Trophoblast cell (in vitro differentiated cells and primary cell): Measurements from ENCODE around the gene MAPK13.

ENCODE experiments used
- DNase-seq, 2 donors: peaks; one replicate each; pipeline ENCODE4 v3.0.0-alpha.2; 2016
- H2AFZ ChIP-seq: 2 replicates; pipeline ENCODE4 v1.6.1; 2013; ENCODE audit warnings: low read length, moderate library complexity, mild to moderate bottlenecking; ENCODE audit not compliant: insufficient read depth, poor library complexity
- H2AK5ac ChIP-seq: 2 replicates; pipeline ENCODE4 v1.6.1; 2013; ENCODE audit warnings: mild to moderate bottlenecking, low read length
- H2BK120ac ChIP-seq: 2 replicates; pipeline ENCODE4 v1.6.1; 2013; ENCODE audit warnings: low read length, mild to moderate bottlenecking, moderate library complexity; ENCODE audit not compliant: insufficient read depth, poor library complexity
- H2BK12ac ChIP-seq: 2 replicates; pipeline ENCODE4 v1.6.1; 2013; ENCODE audit warnings: mild to moderate bottlenecking, low read length, moderate library complexity
- H2BK5ac ChIP-seq: 2 replicates; pipeline ENCODE4 v1.6.1; 2013; ENCODE audit warnings: low read length, low read depth, moderate library complexity, mild to moderate bottlenecking; ENCODE audit not compliant: poor library complexity
- H3K14ac ChIP-seq: 2 replicates; pipeline ENCODE4 v1.6.1; 2013; ENCODE audit warnings: mild to moderate bottlenecking, low read length
- H3K18ac ChIP-seq: 2 replicates; pipeline ENCODE4 v1.6.1; 2013; ENCODE audit warnings: mild to moderate bottlenecking, low read length
- H3K23ac ChIP-seq: 2 replicates; pipeline ENCODE4 v1.6.1; 2013; ENCODE audit warnings: low read length
- H3K27ac ChIP-seq: 2 replicates; pipeline ENCODE4 v1.5.1; 2013; ENCODE audit warnings: low read depth, mild to moderate bottlenecking, inconsistent platforms, low read length, moderate library complexity
- H3K27me3 ChIP-seq: 2 replicates; pipeline ENCODE4 v1.6.1; 2013; ENCODE audit warnings: inconsistent platforms, mild to moderate bottlenecking, low read length, moderate library complexity; ENCODE audit not compliant: insufficient read depth
- H3K36me3 ChIP-seq, 2 experiments: 1 replicate in 1 of 2; 2 replicates in 1 of 2; pipeline ENCODE4 v1.6.1; 2013; ENCODE audit warnings: low read length in 2 of 2, mild to moderate bottlenecking in 2 of 2, moderate library complexity in 1 of 2; ENCODE audit not compliant: insufficient read depth in 2 of 2, control insufficient read depth in 1 of 2
- H3K4ac ChIP-seq: 2 replicates; pipeline ENCODE4 v1.6.1; 2013; ENCODE audit warnings: low read depth, mild to moderate bottlenecking, low read length, moderate library complexity
- H3K4me1 ChIP-seq, 2 experiments: 1 replicate in 1 of 2; 2 replicates in 1 of 2; pipeline ENCODE4 v1.6.1; 2013; ENCODE audit warnings: low read length in 2 of 2, mild to moderate bottlenecking in 2 of 2, moderate library complexity in 1 of 2; ENCODE audit not compliant: insufficient read depth in 2 of 2, control insufficient read depth in 1 of 2
- H3K4me2 ChIP-seq: 2 replicates; pipeline ENCODE4 v1.6.1; 2013; ENCODE audit warnings: inconsistent platforms, mild to moderate bottlenecking, low read length, moderate library complexity
- H3K4me3 ChIP-seq: 2 replicates; pipeline ENCODE4 v1.5.1; 2013; ENCODE audit warnings: mild to moderate bottlenecking, low read depth, low read length, inconsistent platforms
- H3K79me1 ChIP-seq: one replicate; pipeline ENCODE4 v1.6.1; 2013; ENCODE audit warnings: low read length
- H3K79me2 ChIP-seq: 2 replicates; pipeline ENCODE4 v1.6.1; 2013; ENCODE audit warnings: low read length, mild to moderate bottlenecking; ENCODE audit not compliant: control insufficient read depth, insufficient read depth, poor library complexity
- H3K9ac ChIP-seq: 2 replicates; pipeline ENCODE4 v1.6.1; 2013; ENCODE audit warnings: mild to moderate bottlenecking, low read length
- H3K9me3 ChIP-seq: 2 replicates; pipeline ENCODE4 v1.6.1; 2013; ENCODE audit warnings: low read depth, mild to moderate bottlenecking, control low read depth, inconsistent platforms, low read length; ENCODE audit not compliant: insufficient read depth
- H4K12ac ChIP-seq: 2 replicates; pipeline ENCODE4 v1.6.1; 2013; ENCODE audit warnings: low read depth, mild to moderate bottlenecking, low read length, moderate library complexity
- H4K8ac ChIP-seq: 2 replicates; pipeline ENCODE4 v1.6.1; 2013; ENCODE audit warnings: low read depth, mild to moderate bottlenecking, low read length, moderate library complexity
- H4K91ac ChIP-seq: one replicate; pipeline ENCODE4 v1.6.1; 2013; ENCODE audit warnings: low read depth, mild to moderate bottlenecking, low read length, moderate library complexity
- WGBS: extraction: QIAGEN DNeasy Blood & Tissue Kit; methylation state at CpG from one replicate; pipeline ENCODE4 v1.1.7; 2013; ENCODE audit warnings: missing lambda C conversion rate; ENCODE audit not compliant: insufficient read length, insufficient coverage; ENCODE audit errors: extremely low coverage; 5-methylcytosine and 5-hydroxymethylcytosine counted together

The MAPK13 gene

DNA sequence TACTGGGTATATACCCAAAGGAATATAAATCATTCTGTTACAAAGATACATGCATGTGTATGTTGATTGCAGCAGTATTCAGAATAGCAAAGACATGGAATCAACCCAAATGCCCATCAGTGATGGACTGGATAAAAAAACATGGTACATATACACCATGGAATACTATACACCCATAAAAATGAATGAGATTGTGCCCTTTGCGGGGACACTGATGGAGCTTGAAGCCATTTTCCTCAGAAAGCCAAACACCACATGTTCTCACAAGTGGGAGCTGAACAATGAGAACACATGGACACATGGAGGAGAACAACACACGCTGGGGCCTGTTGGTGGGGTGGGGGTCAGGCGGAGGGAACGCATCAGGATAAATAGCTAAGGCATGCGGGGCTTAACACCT, 41.3 kb upstream of the MAPK13 start:
- no peak overlapping the region for H3K23ac ChIP-seq
- H3K27ac ChIP-seq = no peak overlapping the region
- no peak overlapping the region for H2BK120ac ChIP-seq
- no CpG with 5 or more reads among the region's 5 CpGs for WGBS
- H3K79me2 ChIP-seq = no peaks in the 10 kb centered on the region
- no peak overlapping the region for H3K9ac ChIP-seq
- H3K18ac ChIP-seq = no peak overlapping the region
- no peak overlapping the region for H3K4ac ChIP-seq
- no peak overlapping the region for H4K91ac ChIP-seq
- H4K12ac ChIP-seq = no peak overlapping the region
- no peak for DNase-seq
- no peak overlapping the region for H2BK12ac ChIP-seq
- H3K4me3 ChIP-seq = no peak overlapping the region
- no peak overlapping the region for H3K4me2 ChIP-seq
- peaks cover 0 to 5% of the 10 kb centered on the region in 2 experiments for H3K36me3 ChIP-seq
- H3K14ac ChIP-seq = no peak overlapping the region
- no peaks in the 10 kb centered on the region for H3K79me1 ChIP-seq
- H3K4me1 ChIP-seq = no peaks in the 10 kb centered on the region
- H3K9me3 ChIP-seq = peaks cover 1% of the 10 kb centered on the region
- H2AFZ ChIP-seq = no peak overlapping the region
- no peak overlapping the region for H4K8ac ChIP-seq
- H3K27me3 ChIP-seq = no peaks in the 10 kb centered on the region
- H2BK5ac ChIP-seq = no peak overlapping the region
- H2AK5ac ChIP-seq = no peak overlapping the region

DNA sequence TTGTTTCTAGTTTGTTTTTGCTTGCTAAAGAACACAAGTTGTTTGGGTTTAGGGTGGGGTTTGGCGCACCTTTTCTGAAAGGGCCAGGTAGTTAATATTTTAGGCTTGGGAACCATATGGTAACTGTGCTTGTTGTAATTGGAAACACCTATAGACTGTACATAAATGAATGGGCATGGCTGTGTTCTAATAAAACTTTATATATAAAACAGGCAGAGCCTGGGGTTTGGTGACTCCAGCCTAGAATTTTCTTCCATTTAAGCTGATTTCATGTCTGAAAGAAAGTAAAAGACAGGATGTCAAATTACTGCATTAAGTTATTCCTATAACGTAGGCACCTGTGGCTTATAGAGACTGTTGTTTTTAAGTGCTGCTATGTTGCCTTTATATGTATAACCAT, 36.1 kb upstream of the MAPK13 start:
- H3K4me3 ChIP-seq = no peak overlapping the region
- H3K18ac ChIP-seq = no peak overlapping the region

DNA sequence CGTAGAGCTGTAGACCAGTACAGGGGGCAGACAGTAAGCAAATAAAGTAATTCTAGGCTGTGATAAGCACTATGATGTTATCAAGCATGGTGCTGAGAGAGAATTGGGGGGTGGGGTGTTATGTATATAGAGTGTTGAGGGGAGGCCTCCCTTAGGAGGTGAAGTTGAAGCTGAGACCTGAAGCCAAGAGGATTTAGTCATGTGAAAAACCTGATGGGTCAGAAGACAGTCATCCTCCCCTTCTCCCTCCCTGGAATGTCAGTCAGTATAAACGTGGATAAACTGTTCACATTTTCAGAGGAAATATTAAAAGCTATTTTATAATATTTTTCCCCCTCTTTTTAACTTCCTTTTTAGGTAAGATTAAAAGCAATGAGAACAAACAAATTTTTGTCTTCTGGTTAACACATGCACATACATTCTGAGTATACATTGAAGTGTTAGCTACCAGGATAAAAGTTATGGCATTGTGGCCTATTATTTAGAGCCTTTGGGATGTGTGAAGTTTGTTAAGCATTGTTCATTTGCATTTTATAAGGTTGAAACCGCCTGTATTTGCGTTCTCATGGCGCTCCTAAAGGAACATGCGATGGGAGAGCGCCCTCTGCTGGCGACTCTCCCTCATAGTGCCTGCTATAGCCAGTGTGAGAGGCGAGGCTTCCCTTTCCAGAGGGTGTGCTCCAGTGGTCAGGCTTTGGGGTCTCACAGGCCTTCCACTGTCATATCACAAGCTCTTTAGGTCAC, 35.4 kb upstream of the MAPK13 start:
- no peaks in the 10 kb centered on the region for H3K79me2 ChIP-seq
- H3K79me1 ChIP-seq = no peaks in the 10 kb centered on the region
- H4K91ac ChIP-seq = no peak overlapping the region
- H2BK5ac ChIP-seq = no peak overlapping the region
- H4K8ac ChIP-seq = no peak overlapping the region
- H2AFZ ChIP-seq = no peak overlapping the region
- H3K18ac ChIP-seq = no peak overlapping the region
- no peak overlapping the region for H3K27ac ChIP-seq
- no peaks in the 10 kb centered on the region for H3K9me3 ChIP-seq
- no peak overlapping the region for H3K4ac ChIP-seq
- H3K4me1 ChIP-seq = no peaks in the 10 kb centered on the region
- H2BK120ac ChIP-seq = no peak overlapping the region
- no peak overlapping the region for H2BK12ac ChIP-seq
- no peak overlapping the region for H3K9ac ChIP-seq
- no peak overlapping the region for H4K12ac ChIP-seq
- H3K23ac ChIP-seq = no peak overlapping the region
- no peak overlapping the region for H3K4me3 ChIP-seq
- DNase-seq = peak; percentile 79 to 90
- no peak overlapping the region for H3K4me2 ChIP-seq
- no peak overlapping the region for H3K14ac ChIP-seq
- H3K27me3 ChIP-seq = no peaks in the 10 kb centered on the region
- no CpG with 5 or more reads among the region's 9 CpGs for WGBS
- no peak overlapping the region for H2AK5ac ChIP-seq
- H3K36me3 ChIP-seq = peaks cover 2 to 7% of the 10 kb centered on the region in 2 experiments

More for the DNA sequence above, 36.1 kb upstream of the MAPK13 start:
- Histone ChIP-seq H3K23ac (no peak overlapping the region), H2BK120ac (no peak overlapping the region), H4K91ac (no peak overlapping the region), H3K27ac (no peak overlapping the region), H3K36me3 (peaks cover 2 to 7% of the 10 kb centered on the region in 2 experiments), H3K79me1 (no peaks in the 10 kb centered on the region), H3K4ac (no peak overlapping the region), H2AK5ac (no peak overlapping the region), H2AFZ (no peak overlapping the region), H4K8ac (no peak overlapping the region), H3K79me2 (no peaks in the 10 kb centered on the region), H3K4me1 (no peaks in the 10 kb centered on the region), H3K9me3 (peaks cover under 1% of the 10 kb centered on the region), H3K27me3 (no peaks in the 10 kb centered on the region), H3K9ac (no peak overlapping the region), H3K14ac (no peak overlapping the region), H2BK5ac (no peak overlapping the region), H3K4me2 (no peak overlapping the region), H2BK12ac (no peak overlapping the region), H4K12ac (no peak overlapping the region)
- DNase-seq = no peak
- WGBS = no CpG with 5 or more reads among the region's 2 CpGs

- Histone ChIP-seq H3K4me2 (no peak overlapping the region), H3K4ac (no peak overlapping the region), H3K9ac (no peak overlapping the region), H3K79me2 (no peaks in the 10 kb centered on the region), H3K18ac (no peak overlapping the region), H3K14ac (no peak overlapping the region), H3K27ac (no peak overlapping the region), H3K27me3 (no peaks in the 10 kb centered on the region), H3K4me3 (no peak overlapping the region), H4K91ac (no peak overlapping the region), H2BK120ac (no peak overlapping the region), H3K23ac (no peak overlapping the region), H2AFZ (no peak overlapping the region), H4K8ac (no peak overlapping the region), H2BK12ac (no peak overlapping the region), H3K4me1 (no peaks in the 10 kb centered on the region), H3K36me3 (peaks cover 2 to 10% of the 10 kb centered on the region in 2 experiments), H3K79me1 (no peaks in the 10 kb centered on the region), H2AK5ac (no peak overlapping the region), H3K9me3 (no peaks in the 10 kb centered on the region), H4K12ac (no peak overlapping the region), H2BK5ac (no peak overlapping the region)
- WGBS = no CpG with 5 or more reads among the region's 8 CpGs
- DNase-seq = no peak
Measured at GRCh38 chr6:36095497-36096391, 34.6 kb upstream of the MAPK13 start.
